OCI-LY1 (cell line): ENCODE measurements around the gene DNAH8.

ENCODE experiments used
- H2AFZ ChIP-seq: fragments of 200-600 bp; sonication (generic), shearing (Covaris generic); 2 replicates; pipeline ENCODE4 v1.6.0; 2014; ENCODE audit warnings: antibody characterized with exemption, mild to moderate bottlenecking, low read length
- H3F3A ChIP-seq: fragments of 200-600 bp; sonication (generic), shearing (Covaris generic); 2 replicates; pipeline ENCODE4 v1.6.0; 2014; ENCODE audit warnings: mild to moderate bottlenecking, antibody characterized with exemption, low read length, moderate library complexity; ENCODE audit not compliant: insufficient read depth
- H3K27ac ChIP-seq: fragments of 200-600 bp; sonication (generic); 2 replicates; pipeline ENCODE4 v1.5.1; 2014; ENCODE audit warnings: low read length, mixed run types, mild to moderate bottlenecking, low read depth; ENCODE audit not compliant: poor library complexity, severe bottlenecking
- H3K27me3 ChIP-seq: fragments of 200-600 bp; sonication (generic); 2 replicates; pipeline ENCODE4 v1.6.0; 2014; ENCODE audit warnings: antibody characterized with exemption, mild to moderate bottlenecking, low read length, moderate library complexity; ENCODE audit not compliant: insufficient read depth
- H3K36me3 ChIP-seq: fragments of 200-600 bp; sonication (generic); 2 replicates; pipeline ENCODE4 v1.6.1; 2014; ENCODE audit warnings: mild to moderate bottlenecking, antibody characterized with exemption, low read length, moderate library complexity, mixed read lengths; ENCODE audit not compliant: insufficient read depth
- H3K4me1 ChIP-seq: fragments of 200-600 bp; sonication (generic); 2 replicates; pipeline ENCODE4 v1.5.1; 2014; ENCODE audit warnings: mild to moderate bottlenecking, low read length, moderate library complexity; ENCODE audit not compliant: insufficient read depth, severe bottlenecking
- H3K4me2 ChIP-seq: fragments of 200-600 bp; sonication (generic), shearing (Covaris generic); 2 replicates; pipeline ENCODE4 v1.6.1; 2014; ENCODE audit warnings: low read length
- H3K4me3 ChIP-seq: fragments of 200-600 bp; sonication (generic); 2 replicates; pipeline ENCODE4 v1.5.1; 2014; ENCODE audit warnings: low read length, low read depth, mild to moderate bottlenecking, mixed read lengths; ENCODE audit not compliant: poor library complexity, severe bottlenecking
- H3K79me2 ChIP-seq: fragments of 200-600 bp; shearing (Covaris generic); 2 replicates; pipeline ENCODE4 v1.6.1; 2016; ENCODE audit warnings: mixed run types, low read length, mixed read lengths; ENCODE audit not compliant: insufficient read depth
- H3K9ac ChIP-seq: fragments of 200-600 bp; sonication (generic), shearing (Covaris generic); 2 replicates; pipeline ENCODE4 v1.6.1; 2014; ENCODE audit warnings: mild to moderate bottlenecking, low read length, mixed read lengths
- H3K9me2 ChIP-seq: fragments of 200-600 bp; sonication (generic), shearing (Covaris generic); 2 replicates; pipeline ENCODE4 v1.6.1; 2014; ENCODE audit warnings: low read depth, mild to moderate bottlenecking, low read length, mixed read lengths
- H3K9me3 ChIP-seq: fragments of 200-600 bp; shearing (Covaris generic); 2 replicates; pipeline ENCODE4 v1.6.1; 2014; ENCODE audit warnings: low read length, mixed read lengths
- H4K20me1 ChIP-seq: fragments of 200-600 bp; sonication (generic), shearing (Covaris generic); 2 replicates; pipeline ENCODE4 v1.6.0; 2016; ENCODE audit warnings: mild to moderate bottlenecking, low read length; ENCODE audit not compliant: insufficient read depth
- CTCF ChIP-seq: fragments of 200-600 bp; sonication (generic), shearing (Covaris generic); IDR thresholded peaks from 2 replicates; pipeline ENCODE4 v1.5.1; 2017; ENCODE audit warnings: mild to moderate bottlenecking, antibody characterized with exemption, low read length, moderate library complexity, mixed read lengths
- EZH2 ChIP-seq: fragments of 200-600 bp; sonication (generic), shearing (Covaris generic); IDR thresholded peaks from 2 replicates; pipeline ENCODE4 v1.8.0; 2017; ENCODE audit warnings: borderline replicate concordance, mixed run types, mild to moderate bottlenecking, antibody characterized with exemption, low read length, moderate library complexity, mixed read lengths

The DNAH8 gene

GRCh38 chr6:38843798-38844197 lies 128.7 kb downstream of the DNAH8 start:
- Histone ChIP-seq H2AFZ (no peak overlapping the region), H3K4me2 (no peak overlapping the region), H3K27me3 (no peaks in the 10 kb centered on the region), H3K27ac (no peak overlapping the region), H3K9me3 (no peaks in the 10 kb centered on the region), H3K4me1 (no peaks in the 10 kb centered on the region), H4K20me1 (no peaks in the 10 kb centered on the region), H3K9me2 (no peaks in the 10 kb centered on the region), H3F3A (no peaks in the 10 kb centered on the region), H3K9ac (no peak overlapping the region), H3K36me3 (no peaks in the 10 kb centered on the region), H3K4me3 (no peak overlapping the region), H3K79me2 (no peaks in the 10 kb centered on the region)
- no peak for TF ChIP-seq CTCF

DNA sequence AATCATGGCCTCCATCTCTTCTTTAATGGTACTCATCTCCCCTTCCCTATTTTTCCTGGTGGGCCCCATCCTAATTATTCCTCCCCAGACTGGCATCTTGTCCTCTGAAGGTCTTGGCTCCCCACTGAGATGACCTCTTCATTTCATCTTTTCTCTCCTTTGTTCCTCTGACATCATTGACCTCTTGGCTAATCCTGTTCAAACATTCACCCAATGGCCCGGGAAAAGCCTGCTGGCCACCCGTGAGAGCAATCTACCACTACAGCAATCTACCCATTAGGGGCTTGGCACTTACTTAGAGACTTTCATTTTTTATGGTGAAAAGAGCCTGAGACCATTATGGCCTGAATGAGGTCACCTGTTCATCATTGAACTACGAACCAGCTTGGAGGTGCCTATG lies 130.8 kb downstream of the DNAH8 start:
- H3K79me2 ChIP-seq = no peaks in the 10 kb centered on the region
- TF ChIP-seq EZH2 (no peak), CTCF (no peak)
- H3K36me3 ChIP-seq = no peaks in the 10 kb centered on the region
- no peak overlapping the region for H3K4me3 ChIP-seq
- no peaks in the 10 kb centered on the region for H3F3A ChIP-seq
- H3K9me3 ChIP-seq = no peaks in the 10 kb centered on the region
- H4K20me1 ChIP-seq = no peaks in the 10 kb centered on the region
- H3K27ac ChIP-seq = no peak overlapping the region
- H3K27me3 ChIP-seq = no peaks in the 10 kb centered on the region
- H3K9me2 ChIP-seq = no peaks in the 10 kb centered on the region
- H3K4me2 ChIP-seq = no peak overlapping the region
- no peak overlapping the region for H2AFZ ChIP-seq
- no peaks in the 10 kb centered on the region for H3K4me1 ChIP-seq
- no peak overlapping the region for H3K9ac ChIP-seq

- no peaks in the 10 kb centered on the region for H3K9me3 ChIP-seq
- no peak overlapping the region for H3K27ac ChIP-seq
- no peaks in the 10 kb centered on the region for H3K79me2 ChIP-seq
- H2AFZ ChIP-seq = no peak overlapping the region
- H3K36me3 ChIP-seq = no peaks in the 10 kb centered on the region
- H3K4me2 ChIP-seq = no peak overlapping the region
- no peaks in the 10 kb centered on the region for H3K27me3 ChIP-seq
- no peaks in the 10 kb centered on the region for H4K20me1 ChIP-seq
- no peak overlapping the region for H3K9ac ChIP-seq
- no peak for TF ChIP-seq EZH2
- TF ChIP-seq CTCF = no peak
- no peak overlapping the region for H3K4me3 ChIP-seq
- H3K4me1 ChIP-seq = no peaks in the 10 kb centered on the region
- no peaks in the 10 kb centered on the region for H3K9me2 ChIP-seq
- no peaks in the 10 kb centered on the region for H3F3A ChIP-seq
Measured at GRCh38 chr6:38846361-38846760, 131.2 kb downstream of the DNAH8 start.
